Measurements from ENCODE around the gene CLEC2L. TPM values are rescaled to one million over a fixed set of nuclear protein-coding genes. Genes with fewer than 3 reads are reported as not detected.

Gene CLEC2L
- total RNA-seq, 1 donor from 2014 or later = not detected

DNA sequence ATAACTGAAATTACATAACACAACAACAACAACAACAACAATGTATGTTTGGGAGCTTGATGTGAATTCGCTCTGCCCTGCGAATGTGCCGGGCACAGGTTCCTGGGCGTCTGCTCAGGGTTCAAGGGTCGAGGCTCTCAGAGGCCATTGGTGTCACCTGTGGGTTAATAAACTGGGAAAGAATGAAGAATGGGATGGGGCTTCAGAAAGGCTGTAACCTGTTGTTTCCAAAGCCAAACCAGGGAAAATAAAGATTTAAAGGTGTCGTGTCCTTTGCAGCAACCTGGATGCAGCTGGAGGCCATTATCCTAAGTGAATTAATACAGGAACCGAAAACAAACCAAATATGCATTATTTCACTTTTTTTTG, 22.7 kb upstream of the CLEC2L start:
- H4K20me1 ChIP-seq (ENCODE audit: insufficient read depth, low read length) = no peaks in the 10 kb centered on the region
- Mint-ChIP-seq H3K27me3 (ENCODE audit: low read depth, unreplicated experiment) (peaks cover 38% of the 10 kb centered on the region), H3K4me1 (ENCODE audit: low read depth, unreplicated experiment) (peaks cover 6% of the 10 kb centered on the region), H3K27ac (ENCODE audit: unreplicated experiment) (no peak overlapping the region), H3K9me3 (ENCODE audit: unreplicated experiment) (no peaks in the 10 kb centered on the region), H3K4me3 (ENCODE audit: unreplicated experiment) (no peak overlapping the region), H3K36me3 (ENCODE audit: low read depth, unreplicated experiment) (no peaks in the 10 kb centered on the region)
- no peak for DNase-seq (ENCODE audit: low read depth)
- no peak overlapping the region for H3K9ac ChIP-seq (ENCODE audit: low read length)
- no peaks in the 10 kb centered on the region for H3K4me1 ChIP-seq (ENCODE audit: insufficient read depth, low read length)
- H3K4me2 ChIP-seq (ENCODE audit: low read length) = no peak overlapping the region
- H3K9me3 ChIP-seq (ENCODE audit: insufficient read depth, low read depth, low read length) = no peaks in the 10 kb centered on the region
- H3K36me3 ChIP-seq (ENCODE audit: insufficient read depth, low read length) = no peaks in the 10 kb centered on the region
- no peak for TF ChIP-seq EZH2 (IDR thresholded peaks at IDR 0.05; ENCODE audit: insufficient read depth, low read length)
- TF ChIP-seq, protein P1, sequence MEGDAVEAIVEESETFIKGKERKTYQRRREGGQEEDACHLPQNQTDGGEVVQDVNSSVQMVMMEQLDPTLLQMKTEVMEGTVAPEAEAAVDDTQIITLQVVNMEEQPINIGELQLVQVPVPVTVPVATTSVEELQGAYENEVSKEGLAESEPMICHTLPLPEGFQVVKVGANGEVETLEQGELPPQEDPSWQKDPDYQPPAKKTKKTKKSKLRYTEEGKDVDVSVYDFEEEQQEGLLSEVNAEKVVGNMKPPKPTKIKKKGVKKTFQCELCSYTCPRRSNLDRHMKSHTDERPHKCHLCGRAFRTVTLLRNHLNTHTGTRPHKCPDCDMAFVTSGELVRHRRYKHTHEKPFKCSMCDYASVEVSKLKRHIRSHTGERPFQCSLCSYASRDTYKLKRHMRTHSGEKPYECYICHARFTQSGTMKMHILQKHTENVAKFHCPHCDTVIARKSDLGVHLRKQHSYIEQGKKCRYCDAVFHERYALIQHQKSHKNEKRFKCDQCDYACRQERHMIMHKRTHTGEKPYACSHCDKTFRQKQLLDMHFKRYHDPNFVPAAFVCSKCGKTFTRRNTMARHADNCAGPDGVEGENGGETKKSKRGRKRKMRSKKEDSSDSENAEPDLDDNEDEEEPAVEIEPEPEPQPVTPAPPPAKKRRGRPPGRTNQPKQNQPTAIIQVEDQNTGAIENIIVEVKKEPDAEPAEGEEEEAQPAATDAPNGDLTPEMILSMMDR (IDR thresholded peaks at IDR 0.05; ENCODE audit: insufficient read depth, low read depth, low read length) = no peak
- no peak overlapping the region for H3K4me3 ChIP-seq (ENCODE audit: insufficient read depth, low read depth, low read length)
- no peak overlapping the region for H3K27ac ChIP-seq (ENCODE audit: low read depth, low read length)
- H3K79me2 ChIP-seq (ENCODE audit: insufficient read depth, low read length) = no peaks in the 10 kb centered on the region
- FAIRE-seq = no peak
- no peak overlapping the region for H2AFZ ChIP-seq (ENCODE audit: low read depth, low read length)
- peaks cover 7% of the 10 kb centered on the region for H3K27me3 ChIP-seq (ENCODE audit: insufficient read depth, low read length)

DNA sequence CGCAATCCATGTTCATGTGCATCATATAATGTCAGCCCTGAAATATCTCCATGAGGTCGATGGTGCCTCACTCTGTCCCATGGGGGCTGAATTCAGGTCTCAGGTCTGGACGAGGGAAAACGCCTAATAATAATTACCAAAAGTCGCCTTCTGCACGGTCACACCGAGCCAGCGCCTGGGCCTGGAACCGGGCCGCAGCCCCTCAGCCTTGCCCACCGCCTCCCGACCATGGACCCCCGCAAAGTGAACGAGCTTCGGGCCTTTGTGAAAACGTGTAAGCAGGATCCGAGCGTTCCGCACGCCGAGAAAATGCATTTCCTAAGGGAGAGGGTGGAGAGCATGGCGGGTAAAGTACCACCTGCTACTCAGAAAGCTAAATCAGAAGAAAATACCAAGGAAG, 21.3 kb upstream of the CLEC2L start:
- H3K27me3 Mint-ChIP-seq (ENCODE audit: low read depth, unreplicated experiment) = peaks cover 25% of the 10 kb centered on the region
- H3K27ac ChIP-seq (ENCODE audit: low read depth, low read length) = no peak overlapping the region
- FAIRE-seq = no peak

DNA sequence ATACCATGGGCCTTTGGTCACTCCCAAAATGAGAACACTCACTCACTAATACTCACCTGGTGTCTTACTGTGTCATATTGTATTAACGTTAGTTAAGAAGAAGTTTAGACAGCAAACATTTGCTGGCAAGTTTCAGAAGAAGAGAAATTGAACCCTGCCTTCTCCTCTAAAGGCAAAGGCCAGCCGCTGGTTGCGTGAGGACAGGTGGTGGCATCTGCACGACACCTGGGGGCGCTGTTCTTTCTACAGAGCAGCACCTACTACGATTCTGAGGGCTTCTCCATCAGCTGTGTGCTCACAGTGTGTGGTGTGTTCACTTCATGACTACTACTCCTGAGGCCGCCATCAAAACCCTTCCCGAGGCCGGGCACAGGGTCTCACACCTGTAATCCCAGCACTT, 17.9 kb upstream of the CLEC2L start:
- H4K20me1 ChIP-seq (ENCODE audit: insufficient read depth, low read length) = no peaks in the 10 kb centered on the region
- Mint-ChIP-seq H3K36me3 (ENCODE audit: low read depth, unreplicated experiment) (no peaks in the 10 kb centered on the region), H3K9me3 (ENCODE audit: unreplicated experiment) (no peaks in the 10 kb centered on the region), H3K4me1 (ENCODE audit: low read depth, unreplicated experiment) (peaks cover 6% of the 10 kb centered on the region), H3K27me3 (ENCODE audit: low read depth, unreplicated experiment) (peaks cover 6% of the 10 kb centered on the region), H3K4me3 (ENCODE audit: unreplicated experiment) (no peak overlapping the region), H3K27ac (ENCODE audit: unreplicated experiment) (no peak overlapping the region)
- TF ChIP-seq EZH2 (IDR thresholded peaks at IDR 0.05; ENCODE audit: insufficient read depth, low read length) = no peak
- TF ChIP-seq, protein P1 (IDR thresholded peaks at IDR 0.05; ENCODE audit: insufficient read depth, low read depth, low read length) = no peak
- no peaks in the 10 kb centered on the region for H3K9me3 ChIP-seq (ENCODE audit: insufficient read depth, low read depth, low read length)
- no peak overlapping the region for H3K27ac ChIP-seq (ENCODE audit: low read depth, low read length)
- H3K4me3 ChIP-seq (ENCODE audit: insufficient read depth, low read depth, low read length) = no peak overlapping the region
- FAIRE-seq (no peak), DNase-seq (ENCODE audit: low read depth) (no peak)
- no peaks in the 10 kb centered on the region for H3K36me3 ChIP-seq (ENCODE audit: insufficient read depth, low read length)
- no peak overlapping the region for H3K4me2 ChIP-seq (ENCODE audit: low read length)
- no peak overlapping the region for H3K9ac ChIP-seq (ENCODE audit: low read length)
- H3K4me1 ChIP-seq (ENCODE audit: insufficient read depth, low read length) = no peaks in the 10 kb centered on the region
- H3K79me2 ChIP-seq (ENCODE audit: insufficient read depth, low read length) = no peaks in the 10 kb centered on the region
- no peaks in the 10 kb centered on the region for H3K27me3 ChIP-seq (ENCODE audit: insufficient read depth, low read length)
- H2AFZ ChIP-seq (ENCODE audit: low read depth, low read length) = no peak overlapping the region

More for the DNA sequence above, 21.3 kb upstream of the CLEC2L start:
- H3K4me1 Mint-ChIP-seq (ENCODE audit: low read depth, unreplicated experiment) = peaks cover 6% of the 10 kb centered on the region
- DNase-seq (ENCODE audit: low read depth) = no peak
- H3K27ac Mint-ChIP-seq (ENCODE audit: unreplicated experiment) = peak overlapping the region; percentile 3
- no peaks in the 10 kb centered on the region for H3K36me3 ChIP-seq (ENCODE audit: insufficient read depth, low read length)
- H3K4me1 ChIP-seq (ENCODE audit: insufficient read depth, low read length) = no peaks in the 10 kb centered on the region
- no peaks in the 10 kb centered on the region for H4K20me1 ChIP-seq (ENCODE audit: insufficient read depth, low read length)
- TF ChIP-seq, protein P1 (IDR thresholded peaks at IDR 0.05; ENCODE audit: insufficient read depth, low read depth, low read length) = no peak
- TF ChIP-seq EZH2 (IDR thresholded peaks at IDR 0.05; ENCODE audit: insufficient read depth, low read length) = no peak
- no peak overlapping the region for H3K4me2 ChIP-seq (ENCODE audit: low read length)
- H3K9me3 ChIP-seq (ENCODE audit: insufficient read depth, low read depth, low read length) = no peaks in the 10 kb centered on the region
- H3K9ac ChIP-seq (ENCODE audit: low read length) = no peak overlapping the region
- H3K79me2 ChIP-seq (ENCODE audit: insufficient read depth, low read length) = no peaks in the 10 kb centered on the region
- no peaks in the 10 kb centered on the region for H3K36me3 Mint-ChIP-seq (ENCODE audit: low read depth, unreplicated experiment)
- no peak overlapping the region for H2AFZ ChIP-seq (ENCODE audit: low read depth, low read length)
- H3K9me3 Mint-ChIP-seq (ENCODE audit: unreplicated experiment) = no peaks in the 10 kb centered on the region
- no peak overlapping the region for H3K4me3 ChIP-seq (ENCODE audit: insufficient read depth, low read depth, low read length)
- H3K27me3 ChIP-seq (ENCODE audit: insufficient read depth, low read length) = peaks cover 2% of the 10 kb centered on the region
- no peak overlapping the region for H3K4me3 Mint-ChIP-seq (ENCODE audit: unreplicated experiment)
